ENCODE results near the gene FNDC8.
"Not testable (repeated sequence)": the region's sequence is repeated elsewhere in the genome, so short reads cannot be mapped to it uniquely, and the experiment has no call there.

FNDC8 gene

DNA sequence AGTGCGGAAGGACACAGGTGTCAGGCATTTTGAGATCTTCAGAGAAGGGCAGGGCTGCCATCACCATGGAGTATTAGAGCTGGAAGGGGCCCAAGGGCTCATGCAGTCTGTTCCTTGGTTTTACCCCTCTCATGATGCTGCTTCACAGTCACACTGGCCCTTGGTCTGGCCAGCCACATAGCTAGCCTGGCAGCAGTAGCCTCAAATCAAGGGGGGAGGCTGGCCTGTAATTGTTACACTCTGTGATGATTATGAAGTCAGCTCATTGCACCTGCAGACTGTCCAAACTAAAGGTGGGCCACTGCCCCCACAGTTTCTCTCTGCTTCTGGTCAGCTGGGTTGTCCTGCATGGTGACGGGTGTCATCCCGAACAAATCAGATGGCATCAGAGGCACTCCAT is at the start of gene FNDC8:
Gene FNDC8, plus strand, starts transcription at position 301 of the 400 bp plus-strand sequence. Its CDS starts 79 bp downstream, at position 380.
- no peak for DNase-seq (ENCODE audit: low read depth)

- no peak for DNase-seq (ENCODE audit: low read depth)
These were observed 48.1 kb upstream of the FNDC8 start for GRCh38 chr17:35073183-35073790.

- DNase-seq (ENCODE audit: low read depth) = no peak
These were observed 47.3 kb upstream of the FNDC8 start for GRCh38 chr17:35073991-35074627.

GRCh38 chr17:35074711-35075707 is 46.4 kb upstream of the FNDC8 start:
- DNase-seq (ENCODE audit: low read depth) = no peak

- DNase-seq (ENCODE audit: low read depth) = no peak
These were observed 44.5 kb upstream of the FNDC8 start for GRCh38 chr17:35076874-35077273.

GRCh38 chr17:35079547-35080423 is 41.6 kb upstream of the FNDC8 start:
- DNase-seq (ENCODE audit: low read depth) = no peak

DNA sequence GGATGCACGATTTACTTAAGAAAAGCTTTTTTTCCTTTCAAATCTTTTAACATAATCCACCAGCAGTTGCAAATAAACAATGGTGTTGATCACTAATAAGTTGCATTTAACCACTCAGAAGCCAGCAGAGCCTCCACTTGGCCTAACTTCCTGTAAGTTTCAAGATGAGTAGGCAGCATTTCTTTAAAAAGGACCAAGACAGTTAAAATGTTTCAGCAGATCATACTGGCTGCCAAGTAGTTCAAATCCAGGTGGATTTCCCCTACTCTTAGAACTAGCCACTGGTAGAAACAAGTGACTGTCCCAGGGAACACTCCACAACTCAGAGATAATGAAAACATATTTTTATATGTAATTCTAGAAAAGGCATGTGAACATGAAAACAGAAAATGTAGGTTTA is 40.9 kb upstream of the FNDC8 start:
- DNase-seq (ENCODE audit: low read depth) = no peak

GRCh38 chr17:35081638-35082037 is 39.8 kb upstream of the FNDC8 start:
- DNase-seq (ENCODE audit: low read depth) = no peak

DNA sequence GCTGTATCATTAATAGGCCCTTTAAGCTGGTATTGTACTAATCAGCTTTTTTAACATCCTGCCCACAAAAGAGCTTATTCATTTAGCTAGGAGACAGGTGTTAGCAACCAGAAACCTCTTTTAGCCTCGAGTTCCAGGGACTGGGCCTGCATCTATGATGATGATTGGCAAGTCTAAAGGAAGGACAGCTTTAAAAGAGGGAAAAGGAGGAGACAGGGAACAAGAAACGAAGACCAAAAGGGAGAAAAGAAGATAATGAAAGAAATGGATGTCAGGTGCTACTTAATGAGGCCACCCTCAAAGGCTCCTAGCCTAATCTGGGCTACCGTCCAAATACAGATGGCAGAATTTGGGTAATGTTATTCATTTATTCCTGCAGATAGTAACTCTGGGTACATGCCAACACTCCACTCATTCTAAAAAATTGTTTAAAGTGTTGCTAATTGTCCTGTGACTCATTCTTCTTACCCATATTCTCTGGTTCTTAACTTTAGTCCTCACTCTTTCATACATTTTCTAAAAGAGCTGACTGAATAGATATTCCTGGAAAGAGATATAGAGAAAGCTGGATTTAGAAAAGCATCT is 39.2 kb upstream of the FNDC8 start:
- DNase-seq (ENCODE audit: low read depth) = peak; percentile 95

DNA sequence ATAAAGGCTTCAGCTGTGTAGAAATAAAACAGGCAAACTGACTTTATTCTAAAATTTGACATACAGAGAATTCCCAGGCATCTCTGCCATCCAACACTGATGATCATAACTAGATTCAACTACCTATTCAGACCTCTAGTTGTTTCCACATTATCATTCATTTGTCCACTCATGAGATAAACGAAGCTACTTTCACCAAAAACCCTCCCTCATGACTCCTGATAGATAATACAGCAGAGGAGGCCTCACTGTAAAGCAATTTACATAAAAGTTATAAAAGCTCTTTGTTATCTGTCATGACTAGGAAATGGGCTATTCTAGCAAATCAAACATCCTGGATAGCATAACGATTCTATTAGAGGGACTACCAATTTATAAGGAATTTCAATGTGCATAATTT is 38.3 kb upstream of the FNDC8 start:
- no peak for DNase-seq (ENCODE audit: low read depth)

- DNase-seq (ENCODE audit: low read depth) = peak; percentile 55
These were observed 36.4 kb upstream of the FNDC8 start for GRCh38 chr17:35084987-35085386.

GRCh38 chr17:35086164-35086563 is 35.3 kb upstream of the FNDC8 start:
- DNase-seq (ENCODE audit: low read depth) = no peak

DNA sequence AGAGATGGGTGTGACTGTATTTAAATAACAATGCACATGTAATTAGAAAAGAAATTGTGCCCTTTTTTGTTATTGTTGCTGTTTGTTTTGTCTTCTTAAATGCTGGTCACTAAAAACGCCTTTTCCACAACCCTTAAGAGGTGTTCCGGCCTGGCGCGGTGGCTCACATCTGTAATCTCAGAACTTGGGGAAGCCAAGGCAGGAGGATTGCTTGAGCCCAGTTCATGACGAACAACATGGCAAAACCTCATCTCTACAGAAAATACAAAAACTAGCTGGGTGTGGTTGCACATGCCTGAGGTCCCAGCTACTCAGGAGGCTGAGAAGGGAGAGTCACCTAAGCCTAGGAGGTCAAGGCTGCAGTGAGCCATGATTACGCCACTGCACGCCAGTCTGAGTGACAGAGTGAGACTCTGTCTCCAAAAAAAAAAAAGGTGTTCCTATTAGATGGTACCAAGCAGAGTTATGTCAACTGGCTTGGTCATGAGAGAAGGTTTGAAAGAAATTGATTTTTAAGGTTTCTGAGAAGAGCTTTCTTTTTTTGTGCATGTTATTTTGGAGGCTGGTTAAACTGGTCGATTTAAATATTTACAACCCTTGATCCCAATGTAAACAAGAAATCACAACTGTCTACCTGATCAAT is 34.4 kb upstream of the FNDC8 start:
- DNase-seq (ENCODE audit: low read depth) = no peak

- peak; percentile 38 for DNase-seq (ENCODE audit: low read depth)
These were observed 33.6 kb upstream of the FNDC8 start for GRCh38 chr17:35087731-35088355.

- peak; percentile 66 for DNase-seq (ENCODE audit: low read depth)
These were observed 33.0 kb upstream of the FNDC8 start for GRCh38 chr17:35088356-35088880.

DNA sequence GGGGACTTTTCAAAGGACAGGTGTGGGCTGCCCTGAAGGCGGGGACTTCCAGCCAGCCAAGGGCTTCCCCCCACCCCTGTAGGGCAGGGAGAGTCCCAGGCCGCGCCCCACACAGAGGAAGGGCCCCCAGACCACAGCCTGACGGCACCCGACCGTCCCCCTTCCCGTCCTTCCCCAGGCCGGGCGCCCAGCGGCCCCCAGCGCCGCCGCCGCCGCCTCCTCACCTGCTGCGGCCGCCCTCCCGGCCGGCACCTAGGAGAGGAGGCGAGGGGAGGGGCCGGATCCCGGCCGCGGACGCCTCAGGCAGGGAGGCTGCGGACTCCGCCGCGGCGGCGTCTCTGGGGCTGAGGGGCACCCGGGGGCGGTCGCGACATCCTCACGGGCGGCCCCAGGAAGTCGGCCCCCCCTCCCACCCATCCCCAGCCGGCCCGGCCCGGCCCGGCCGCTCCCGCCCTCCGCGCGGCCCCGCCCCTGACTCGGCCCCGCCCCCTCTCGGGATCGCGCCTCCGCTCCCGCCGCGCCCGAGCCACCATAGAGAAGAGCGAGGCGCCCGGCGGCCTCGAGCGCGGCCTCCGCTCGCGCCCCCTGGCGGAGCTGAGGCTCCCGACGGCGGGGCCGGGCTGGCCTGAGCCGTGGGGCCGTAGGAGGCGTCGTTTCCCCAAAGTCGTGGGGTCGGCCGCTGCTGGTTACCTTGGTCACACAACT is 32.4 kb upstream of the FNDC8 start:
- DNase-seq (ENCODE audit: low read depth) = peak; percentile 84

GRCh38 chr17:35089586-35090296 is 31.7 kb upstream of the FNDC8 start:
- DNase-seq (ENCODE audit: low read depth) = peak; percentile 50

DNA sequence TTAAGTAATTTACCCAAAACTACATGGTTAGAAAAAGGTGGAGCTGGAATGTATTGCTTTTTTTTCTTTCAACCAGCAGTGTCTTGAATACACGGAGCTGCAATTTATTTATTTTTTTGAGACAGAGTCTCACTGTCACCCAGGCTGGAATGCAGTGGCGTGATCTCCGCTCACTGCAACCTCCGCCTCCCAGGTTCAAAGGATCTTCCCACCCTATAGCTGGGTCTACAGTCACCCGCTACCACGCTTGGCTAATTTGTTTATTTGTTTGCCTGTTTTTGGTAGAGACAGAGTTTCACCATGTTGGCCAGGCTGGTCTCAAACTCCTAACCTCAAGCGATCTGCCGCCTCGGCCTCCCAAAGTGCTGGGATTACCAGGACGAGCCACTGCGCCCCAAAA is 30.7 kb upstream of the FNDC8 start:
- DNase-seq (ENCODE audit: low read depth) = not testable (repeated sequence)

DNA sequence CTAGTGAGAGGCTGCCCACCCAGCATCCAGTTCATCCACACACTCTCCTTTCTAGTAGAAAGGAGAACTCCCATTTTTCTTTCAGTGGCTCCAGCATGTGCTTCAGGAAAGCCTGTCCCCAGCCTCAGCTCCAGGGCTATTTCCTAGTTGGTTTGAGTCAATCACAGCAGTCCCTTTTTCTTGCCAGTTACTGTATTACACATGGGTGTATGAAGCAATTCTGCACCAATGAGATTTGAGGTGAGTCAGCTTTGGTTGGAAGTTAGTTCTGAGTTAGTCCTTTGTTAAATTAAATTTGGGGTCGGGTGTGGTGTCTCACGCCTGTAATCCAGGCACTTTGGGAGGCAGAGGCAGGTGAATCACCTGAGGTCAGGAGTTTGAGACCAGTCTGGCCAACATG is 26.5 kb upstream of the FNDC8 start:
- peak; percentile 82 for DNase-seq (ENCODE audit: low read depth)

All from EH (cell line).